Lung (tissue), 12 donors: Measurements from ENCODE around the gene PRKCD. TPM values are rescaled to one million over a fixed set of nuclear protein-coding genes. Genes with fewer than 3 reads are reported as not detected.

ENCODE experiments used
- ATAC-seq: fragments of 200-7000 bp; cut with Tn5 transposase; one replicate; pipeline ENCODE4 v1.9.1; 2020; ENCODE audit warnings: moderate number of reproducible peaks; ENCODE audit not compliant: insufficient read depth, low FRiP score
- DNase-seq, 3 donors: peaks; one replicate each; pipeline ENCODE4 v3.0.0-alpha.2; 2013 to 2017
- H3K27ac ChIP-seq, 2 donors: one replicate each; pipeline ENCODE4 v1.5.1; 2013; ENCODE audit warnings: mild to moderate bottlenecking in 2 of 2, moderate library complexity in 2 of 2, control low read depth in 1 of 2, inconsistent platforms in 1 of 2, low read depth in 1 of 2, low read length in 1 of 2
- H3K27me3 ChIP-seq, 3 donors: one replicate each; pipeline ENCODE4 v1.5.1; 2013; ENCODE audit warnings: low read length in 2 of 3; ENCODE audit not compliant: control insufficient read depth in 3 of 3, insufficient read depth in 3 of 3
- H3K36me3 ChIP-seq, 4 donors: one replicate each; pipeline ENCODE4 v1.5.1; 2013; ENCODE audit warnings: low read length in 4 of 4, mild to moderate bottlenecking in 1 of 4, moderate library complexity in 1 of 4; ENCODE audit not compliant: control insufficient read depth in 4 of 4, insufficient read depth in 4 of 4
- H3K4me1 ChIP-seq, 5 donors: one replicate each; pipeline ENCODE4 v1.5.1; 2013; ENCODE audit warnings: low read length in 5 of 5, mild to moderate bottlenecking in 2 of 5, moderate library complexity in 1 of 5; ENCODE audit not compliant: control insufficient read depth in 5 of 5, insufficient read depth in 5 of 5
- H3K4me3 ChIP-seq: one replicate; pipeline ENCODE4 v1.5.1; 2013; ENCODE audit warnings: mild to moderate bottlenecking, control low read depth, moderate library complexity
- H3K9ac ChIP-seq, 2 donors: one replicate each; pipeline ENCODE4 v1.5.1; 2013; ENCODE audit warnings: low read length in 2 of 2, control low read depth in 1 of 2; ENCODE audit not compliant: insufficient read depth in 1 of 2
- H3K9me3 ChIP-seq, 4 donors: one replicate each; pipeline ENCODE4 v1.5.1; 2013; ENCODE audit warnings: low read length in 3 of 4, mild to moderate bottlenecking in 1 of 4, moderate library complexity in 1 of 4; ENCODE audit not compliant: control insufficient read depth in 4 of 4, insufficient read depth in 3 of 4
- WGBS, 2 donors: extraction: QIAGEN DNeasy Blood & Tissue Kit; methylation state at CpG; one replicate each; pipeline ENCODE4 v1.1.7; 2013; 5-methylcytosine and 5-hydroxymethylcytosine counted together
- polyA plus RNA-seq, 2 donors: library from polyadenylated mRNA; stranded (reverse); fragments of 200-250 nt; gene quantifications; one replicate each; pipeline ENCODE4 v1.2.1, GENCODE V29; 2013
- total RNA-seq, 2 donors: library from RNA; depleted of rRNA in 1 of 2; stranded (reverse); fragments of >200 nt in 1 of 2; gene quantifications; one replicate each; pipeline ENCODE4 v1.2.1, GENCODE V29; 2014 to 2021
- TF ChIP-seq, protein P1 (sequence below): IDR thresholded peaks from 2 replicates; pipeline ENCODE4 v1.5.1; 2012; ENCODE audit warnings: mild to moderate bottlenecking; ENCODE audit errors: control extremely low read depth, extremely low read depth
- donor health status: control.
- donor health status: control.
- donor health status: Bipolar disorder and iron deficiency.
- donor health status: healthy.
- donor health status: DM: yes; HTN: yes; CAD: no.

Gene PRKCD
- total and polyA plus RNA-seq, 4 donors: 34.9 to 85.2 (median 65.9) TPM

DNA sequence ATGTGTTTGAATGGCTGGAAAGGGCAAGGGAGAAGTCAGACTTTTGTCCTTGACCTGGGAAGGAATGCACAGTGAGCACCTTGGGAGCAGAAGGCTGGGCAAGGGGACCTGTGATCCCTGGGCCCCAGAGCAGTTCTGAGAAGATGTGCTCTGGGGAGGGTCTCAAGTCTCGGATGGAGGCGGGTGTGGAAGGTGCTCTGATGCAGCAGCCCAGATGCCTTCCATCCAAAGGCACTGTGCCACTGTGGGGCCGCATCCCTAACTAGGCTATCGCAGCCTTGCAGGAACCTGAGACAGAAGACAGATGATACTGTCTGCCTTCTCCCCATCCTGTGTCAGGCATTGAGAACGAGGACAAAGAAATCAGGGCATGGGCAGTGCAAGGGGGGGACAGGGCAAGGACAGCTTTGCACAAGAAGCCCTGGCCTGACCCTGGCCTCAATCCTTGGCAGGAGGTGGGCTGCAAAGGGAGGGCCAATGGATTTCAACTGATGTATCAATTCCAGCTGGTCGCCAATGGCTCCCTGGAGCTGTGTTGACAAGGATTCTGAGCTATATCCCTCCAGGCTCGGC, 14.6 kb upstream of the PRKCD start:
- Histone ChIP-seq H3K27me3 (no peaks in the 10 kb centered on the region), H3K27ac (peak overlapping the region in 1 of 2 donors; percentile 44), H3K4me1 (peaks cover 0 to 7% (median 0%) of the 10 kb centered on the region in 5 donors), H3K36me3 (no peaks in the 10 kb centered on the region), H3K9me3 (no peaks in the 10 kb centered on the region), H3K9ac (peak overlapping the region in 1 of 2 donors; percentile 40), H3K4me3 (no peak overlapping the region)
- DNase-seq: no peak
- TF ChIP-seq, protein P1, sequence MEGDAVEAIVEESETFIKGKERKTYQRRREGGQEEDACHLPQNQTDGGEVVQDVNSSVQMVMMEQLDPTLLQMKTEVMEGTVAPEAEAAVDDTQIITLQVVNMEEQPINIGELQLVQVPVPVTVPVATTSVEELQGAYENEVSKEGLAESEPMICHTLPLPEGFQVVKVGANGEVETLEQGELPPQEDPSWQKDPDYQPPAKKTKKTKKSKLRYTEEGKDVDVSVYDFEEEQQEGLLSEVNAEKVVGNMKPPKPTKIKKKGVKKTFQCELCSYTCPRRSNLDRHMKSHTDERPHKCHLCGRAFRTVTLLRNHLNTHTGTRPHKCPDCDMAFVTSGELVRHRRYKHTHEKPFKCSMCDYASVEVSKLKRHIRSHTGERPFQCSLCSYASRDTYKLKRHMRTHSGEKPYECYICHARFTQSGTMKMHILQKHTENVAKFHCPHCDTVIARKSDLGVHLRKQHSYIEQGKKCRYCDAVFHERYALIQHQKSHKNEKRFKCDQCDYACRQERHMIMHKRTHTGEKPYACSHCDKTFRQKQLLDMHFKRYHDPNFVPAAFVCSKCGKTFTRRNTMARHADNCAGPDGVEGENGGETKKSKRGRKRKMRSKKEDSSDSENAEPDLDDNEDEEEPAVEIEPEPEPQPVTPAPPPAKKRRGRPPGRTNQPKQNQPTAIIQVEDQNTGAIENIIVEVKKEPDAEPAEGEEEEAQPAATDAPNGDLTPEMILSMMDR: no peak
- WGBS, 2 donors: 89 to 90% methylated on average over 7 of the region's 7 CpGs
- no peak for ATAC-seq

DNA sequence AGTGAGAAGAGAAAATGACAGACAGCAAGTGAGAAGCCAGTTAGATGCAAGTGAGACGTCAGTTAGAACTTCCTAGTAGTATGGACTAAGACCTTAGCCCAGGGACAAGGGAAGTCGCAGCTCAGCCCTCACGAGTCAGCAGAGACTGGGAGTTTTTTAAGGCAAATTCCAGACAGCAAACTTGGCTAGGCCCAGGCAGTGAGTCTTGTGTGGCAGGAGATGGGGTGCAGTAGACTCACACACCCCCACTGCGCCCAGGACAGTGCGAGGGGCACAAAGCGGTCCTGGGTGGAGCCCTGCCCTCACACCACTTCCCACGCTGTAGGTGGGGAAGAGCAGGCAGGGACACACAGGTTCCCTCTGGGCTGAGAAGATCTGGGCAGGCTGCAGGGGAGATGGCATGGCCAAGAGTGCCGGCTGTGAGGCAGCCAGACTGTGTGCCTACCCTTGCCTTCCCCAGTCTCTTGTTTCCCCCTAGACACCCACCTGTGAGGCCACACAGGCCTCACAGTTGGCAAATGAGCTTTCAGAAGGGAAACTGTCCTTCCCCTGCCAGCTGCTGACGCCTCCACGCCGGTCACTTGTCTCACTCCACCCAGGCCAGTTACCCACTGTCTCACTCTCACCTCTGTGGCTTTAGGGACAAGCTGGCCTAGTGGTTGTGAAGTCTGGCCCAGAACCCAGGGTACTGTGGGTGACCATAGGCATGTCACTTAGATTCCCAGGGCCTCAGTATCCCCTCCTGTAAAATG, 13.7 kb upstream of the PRKCD start:
- Histone ChIP-seq H3K27me3 (no peaks in the 10 kb centered on the region), H3K27ac (peak overlapping the region in 1 of 2 donors; percentile 66), H3K4me1 (peaks cover 0 to 7% (median 0%) of the 10 kb centered on the region in 5 donors), H3K4me3 (no peak overlapping the region), H3K36me3 (no peaks in the 10 kb centered on the region), H3K9me3 (no peaks in the 10 kb centered on the region), H3K9ac (no peak overlapping the region)
- 66 to 79% methylated on average over 11 of the region's 11 CpGs for WGBS, 2 donors
- DNase-seq: no peak
- ATAC-seq: no peak
- TF ChIP-seq, protein P1: no peak

DNA sequence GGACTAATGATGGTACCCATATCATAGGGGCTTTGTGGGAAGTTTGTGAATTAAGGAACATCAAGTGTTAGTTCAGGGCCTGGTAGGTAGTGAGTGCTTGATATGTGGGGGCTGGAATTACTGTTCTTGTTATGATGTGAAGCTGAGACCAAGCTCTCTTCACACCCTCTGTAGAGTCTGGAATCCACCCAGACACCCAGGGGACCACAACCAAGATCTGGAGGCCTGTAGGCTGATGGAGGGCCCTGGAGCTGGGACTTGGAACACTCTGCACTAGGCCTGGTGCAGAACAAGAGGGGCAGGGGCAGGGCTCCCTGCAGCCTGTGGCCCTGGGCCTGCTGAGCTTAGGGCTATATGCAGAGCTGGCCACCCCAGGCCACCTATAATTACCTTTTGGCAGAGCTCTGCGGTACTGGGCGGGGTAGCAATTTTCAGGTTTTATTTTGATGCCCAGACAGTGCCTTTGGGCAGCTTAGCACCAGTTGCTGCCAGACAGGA, 13.1 kb upstream of the PRKCD start:
- H3K36me3 ChIP-seq: no peaks in the 10 kb centered on the region
- no peak overlapping the region for H3K4me3 ChIP-seq
- no peak for ATAC-seq
- no peaks in the 10 kb centered on the region for H3K9me3 ChIP-seq
- peak overlapping the region in 1 of 2 donors; percentile 66 for H3K27ac ChIP-seq
- no peak for DNase-seq
- no peaks in the 10 kb centered on the region for H3K27me3 ChIP-seq
- WGBS, 2 donors: 92 to 95% methylated on average over 2 of the region's 2 CpGs
- TF ChIP-seq, protein P1: no peak
- peaks cover 0 to 7% (median 0%) of the 10 kb centered on the region in 5 donors for H3K4me1 ChIP-seq
- H3K9ac ChIP-seq: no peak overlapping the region
